ENCODE results near the gene CTDSPL2. TPM values are rescaled to one million over a fixed set of nuclear protein-coding genes. Genes with fewer than 3 reads are reported as not detected.
"Not testable (repeated sequence)": the region's sequence is repeated elsewhere in the genome, so short reads cannot be mapped to it uniquely, and the experiment has no call there.

The CTDSPL2 gene
- total RNA-seq, 1 donor from 2014 or later = 61.7 TPM

- Mint-ChIP-seq H3K36me3 (ENCODE audit: insufficient read depth) (peaks cover 7% of the 10 kb centered on the region), H3K9me3 (ENCODE audit: low read depth) (peaks cover 5% of the 10 kb centered on the region), H3K27ac (no peak overlapping the region), H3K4me1 (ENCODE audit: low read depth) (peaks cover 11% of the 10 kb centered on the region), H3K4me3 (ENCODE audit: low read depth) (no peak overlapping the region), H3K27me3 (no peaks in the 10 kb centered on the region)
- no peak for TF ChIP-seq CTCF (IDR thresholded peaks at IDR 0.05; ENCODE audit: unreplicated experiment)
- DNase-seq (ENCODE audit: low spot score, unreplicated experiment) = no peak
Observed at GRCh38 chr15:44441095-44441501, 13.7 kb downstream of the CTDSPL2 start.

- Mint-ChIP-seq H3K9me3 (ENCODE audit: low read depth) (peaks cover 5% of the 10 kb centered on the region), H3K4me3 (ENCODE audit: low read depth) (no peak overlapping the region), H3K27me3 (no peaks in the 10 kb centered on the region), H3K4me1 (ENCODE audit: low read depth) (peaks cover 11% of the 10 kb centered on the region), H3K27ac (no peak overlapping the region), H3K36me3 (ENCODE audit: insufficient read depth) (peaks cover 9% of the 10 kb centered on the region)
- no peak for DNase-seq (ENCODE audit: low spot score, unreplicated experiment)
- TF ChIP-seq CTCF (IDR thresholded peaks at IDR 0.05; ENCODE audit: unreplicated experiment) = no peak
Observed at GRCh38 chr15:44443515-44443914, 16.1 kb downstream of the CTDSPL2 start.

- peak overlapping the region; percentile 86 for H3K27ac Mint-ChIP-seq
- H3K9me3 Mint-ChIP-seq (ENCODE audit: low read depth) = peaks cover 2% of the 10 kb centered on the region
- H3K4me3 Mint-ChIP-seq (ENCODE audit: low read depth) = no peak overlapping the region
- peaks cover 5% of the 10 kb centered on the region for H3K36me3 Mint-ChIP-seq (ENCODE audit: insufficient read depth)
- H3K4me1 Mint-ChIP-seq (ENCODE audit: low read depth) = no peaks in the 10 kb centered on the region
- DNase-seq (ENCODE audit: low spot score, unreplicated experiment) = no peak
- H3K27me3 Mint-ChIP-seq = no peaks in the 10 kb centered on the region
- TF ChIP-seq CTCF (IDR thresholded peaks at IDR 0.05; ENCODE audit: unreplicated experiment) = no peak
Observed at GRCh38 chr15:44447772-44448376, 20.4 kb downstream of the CTDSPL2 start.

GRCh38 chr15:44450172-44450571, 22.7 kb downstream of the CTDSPL2 start:
- Mint-ChIP-seq H3K27me3 (no peaks in the 10 kb centered on the region), H3K36me3 (ENCODE audit: insufficient read depth) (peaks cover 7% of the 10 kb centered on the region), H3K4me3 (ENCODE audit: low read depth) (no peak overlapping the region), H3K4me1 (ENCODE audit: low read depth) (no peaks in the 10 kb centered on the region), H3K9me3 (ENCODE audit: low read depth) (no peaks in the 10 kb centered on the region), H3K27ac (no peak overlapping the region)
- DNase-seq (ENCODE audit: low spot score, unreplicated experiment) = no peak
- no peak for TF ChIP-seq CTCF (IDR thresholded peaks at IDR 0.05; ENCODE audit: unreplicated experiment)

GRCh38 chr15:44453578-44454283, 26.3 kb downstream of the CTDSPL2 start:
- peaks cover 14% of the 10 kb centered on the region for H3K4me1 Mint-ChIP-seq (ENCODE audit: low read depth)
- not testable (repeated sequence) for H3K4me3 Mint-ChIP-seq (ENCODE audit: low read depth); H3K9me3 Mint-ChIP-seq (ENCODE audit: low read depth); H3K27me3 Mint-ChIP-seq; H3K36me3 Mint-ChIP-seq (ENCODE audit: insufficient read depth); H3K27ac Mint-ChIP-seq; DNase-seq (ENCODE audit: low spot score, unreplicated experiment)

- H3K9me3 Mint-ChIP-seq (ENCODE audit: low read depth) = no peaks in the 10 kb centered on the region
- TF ChIP-seq CTCF (IDR thresholded peaks at IDR 0.05; ENCODE audit: unreplicated experiment) = no peak
- no peak overlapping the region for H3K27ac Mint-ChIP-seq
- no peak overlapping the region for H3K4me3 Mint-ChIP-seq (ENCODE audit: low read depth)
- peaks cover 15% of the 10 kb centered on the region for H3K36me3 Mint-ChIP-seq (ENCODE audit: insufficient read depth)
- no peak for DNase-seq (ENCODE audit: low spot score, unreplicated experiment)
- H3K27me3 Mint-ChIP-seq = no peaks in the 10 kb centered on the region
- peaks cover 14% of the 10 kb centered on the region for H3K4me1 Mint-ChIP-seq (ENCODE audit: low read depth)
Observed at GRCh38 chr15:44458429-44458828, 31.0 kb downstream of the CTDSPL2 start.
